GM23248 (cell line): ENCODE results near the gene LRRC30. TPM values are rescaled to one million over a fixed set of nuclear protein-coding genes. Genes with fewer than 3 reads are reported as not detected.

Source experiments
- DNase-seq: peaks from one replicate; pipeline ENCODE4 v3.0.0-alpha.2; 2015
- H2AFZ ChIP-seq: fragments of 200-600 bp; sonication (generic); 2 replicates; pipeline ENCODE4 v1.6.1; 2016; ENCODE audit warnings: antibody characterized with exemption
- H3F3A ChIP-seq: fragments of 200-600 bp; sonication (generic); 2 replicates; pipeline ENCODE4 v1.6.1; 2016; ENCODE audit warnings: mild to moderate bottlenecking, antibody characterized with exemption, mixed run types; ENCODE audit not compliant: insufficient read depth
- H3K27ac ChIP-seq: fragments of 200-600 bp; sonication (generic); 2 replicates; pipeline ENCODE4 v1.5.1; 2016; ENCODE audit warnings: mild to moderate bottlenecking
- H3K27me3 ChIP-seq: fragments of 200-600 bp; sonication (generic); replicated peaks from 2 replicates; pipeline ENCODE4 v1.6.1; 2016; ENCODE audit warnings: mild to moderate bottlenecking; ENCODE audit not compliant: insufficient read depth
- H3K36me3 ChIP-seq: fragments of 200-600 bp; sonication (generic); 2 replicates; pipeline ENCODE4 v1.6.1; 2016; ENCODE audit warnings: low read depth, mild to moderate bottlenecking
- H3K4me1 ChIP-seq: fragments of 200-600 bp; sonication (generic); 2 replicates; pipeline ENCODE4 v1.6.1; 2016; ENCODE audit warnings: mild to moderate bottlenecking; ENCODE audit not compliant: insufficient read depth
- H3K4me2 ChIP-seq: fragments of 200-600 bp; sonication (generic); one replicate; pipeline ENCODE4 v1.6.1; 2016; ENCODE audit warnings: mild to moderate bottlenecking; ENCODE audit not compliant: unreplicated experiment
- H3K4me3 ChIP-seq: fragments of 200-600 bp; sonication (generic); 2 replicates; pipeline ENCODE4 v1.5.1; 2016; ENCODE audit warnings: mild to moderate bottlenecking
- H3K79me2 ChIP-seq: fragments of 200-600 bp; sonication (generic); 2 replicates; pipeline ENCODE4 v1.6.1; 2016; ENCODE audit warnings: mild to moderate bottlenecking; ENCODE audit not compliant: insufficient read depth
- H3K9ac ChIP-seq: fragments of 200-600 bp; sonication (generic); 2 replicates; pipeline ENCODE4 v1.6.1; 2016; ENCODE audit warnings: mild to moderate bottlenecking
- H3K9me2 ChIP-seq: fragments of 200-600 bp; sonication (generic); 2 replicates; pipeline ENCODE4 v1.6.1; 2016; ENCODE audit warnings: mixed run types, mild to moderate bottlenecking, moderate library complexity; ENCODE audit not compliant: insufficient read depth
- H3K9me3 ChIP-seq: fragments of 200-600 bp; sonication (generic); one replicate; pipeline ENCODE4 v1.6.1; 2017; ENCODE audit warnings: low read depth
- H4K20me1 ChIP-seq: fragments of 200-600 bp; sonication (generic); 2 replicates; pipeline ENCODE4 v1.6.0; 2016; ENCODE audit not compliant: insufficient read depth
- EZH2 ChIP-seq: fragments of 200-600 bp; sonication (generic); IDR thresholded peaks from 2 replicates; pipeline ENCODE4 v1.6.1; 2018; ENCODE audit warnings: antibody characterized with exemption, mild to moderate bottlenecking; ENCODE audit not compliant: insufficient read depth, poor library complexity, severe bottlenecking
- EZH2phosphoT487 ChIP-seq: fragments of 200-600 bp; sonication (generic); IDR thresholded peaks from 2 replicates; pipeline ENCODE4 v1.6.1; 2018; ENCODE audit warnings: antibody characterized with exemption, moderate library complexity, mild to moderate bottlenecking, low read depth; ENCODE audit not compliant: insufficient read depth
- WGBS, 2 experiments: methylation state at CpG; one replicate each; pipeline ENCODE4 v1.1.6; 2015 to 2017; ENCODE audit warnings: low lambda C conversion rate in 2 of 2, low coverage in 1 of 2; ENCODE audit errors: missing lambda C conversion rate in 2 of 2; 5-methylcytosine and 5-hydroxymethylcytosine counted together
- in situ Hi-C: fragments of 300-500 bp; cut with MboI; formaldehyde crosslinking; loops from 2 replicates; pipeline ENCODE4 v1.15.0; 2020
- polyA plus RNA-seq: library from polyadenylated mRNA; unstranded; fragments of >200 nt; fragmentation: Nextera tagmentation; extraction: Ambion mirVana; gene quantifications from 2 replicates; pipeline ENCODE4 v1.2.1, GENCODE V29; 2016
- total RNA-seq: library from RNA; depleted of rRNA; stranded (reverse); fragments of >200 nt; shearing (Covaris generic); gene quantifications from 2 replicates; pipeline ENCODE4 v1.2.3, GENCODE V29; 2014

The LRRC30 gene
- total and polyA plus RNA-seq, 2 experiments from 2014 or later: not detected

- DNase-seq: no peak
- Histone ChIP-seq H3K4me1 (no peaks in the 10 kb centered on the region), H3K27me3 (no peaks in the 10 kb centered on the region; the same call in 1 of the 2 replicates), H3K27ac (no peak overlapping the region), H3K4me2 (no peak overlapping the region), H3K9me2 (no peaks in the 10 kb centered on the region), H3K79me2 (no peaks in the 10 kb centered on the region), H3K36me3 (no peaks in the 10 kb centered on the region), H3K9me3 (no peaks in the 10 kb centered on the region), H3F3A (no peaks in the 10 kb centered on the region), H3K4me3 (no peak overlapping the region), H2AFZ (no peak overlapping the region), H3K9ac (no peak overlapping the region), H4K20me1 (no peaks in the 10 kb centered on the region)
- TF ChIP-seq EZH2phosphoT487 (no peak), EZH2 (no peak)
- 58 to 61% methylated on average over 5 of the region's 5 CpGs for WGBS, 2 experiments
- in situ Hi-C loops: loop anchor here (25.0 kb wide), 1 partner anchor 633 kb away; no protein-coding TSS in a partner anchor
These were observed 35.6 kb upstream of the LRRC30 start for GRCh38 chr18:7195266-7195665.

GRCh38 chr18:7196421-7196820 lies 34.5 kb upstream of the LRRC30 start:
- H3K9ac ChIP-seq: no peak overlapping the region
- TF ChIP-seq EZH2phosphoT487 (no peak), EZH2 (no peak)
- 87 to 90% methylated on average over 3 of the region's 3 CpGs for WGBS, 2 experiments
- H3K4me3 ChIP-seq: no peak overlapping the region
- H3K4me2 ChIP-seq: no peak overlapping the region
- no peaks in the 10 kb centered on the region for H3K79me2 ChIP-seq
- H3K36me3 ChIP-seq: no peaks in the 10 kb centered on the region
- H3F3A ChIP-seq: no peaks in the 10 kb centered on the region
- in situ Hi-C loops: loop anchor here (25.0 kb wide), 1 partner anchor 634 kb away; no protein-coding TSS in a partner anchor
- no peak overlapping the region for H2AFZ ChIP-seq
- no peak overlapping the region for H3K27ac ChIP-seq
- no peak for DNase-seq
- no peaks in the 10 kb centered on the region; the same call in 1 of the 2 replicates for H3K27me3 ChIP-seq
- H3K4me1 ChIP-seq: no peaks in the 10 kb centered on the region
- H4K20me1 ChIP-seq: no peaks in the 10 kb centered on the region
- no peaks in the 10 kb centered on the region for H3K9me3 ChIP-seq
- no peaks in the 10 kb centered on the region for H3K9me2 ChIP-seq

- H3K27me3 ChIP-seq: no peaks in the 10 kb centered on the region; the same call in 1 of the 2 replicates
- H3K4me1 ChIP-seq: no peaks in the 10 kb centered on the region
- no peak overlapping the region for H3K4me3 ChIP-seq
- H3K27ac ChIP-seq: no peak overlapping the region
- no peaks in the 10 kb centered on the region for H3K36me3 ChIP-seq
- H3K9me2 ChIP-seq: no peaks in the 10 kb centered on the region
- TF ChIP-seq EZH2phosphoT487 (no peak), EZH2 (no peak)
- 83 to 84% methylated on average over 2 of the region's 2 CpGs for WGBS, 2 experiments
- no peak overlapping the region for H3K4me2 ChIP-seq
- no peaks in the 10 kb centered on the region for H3K79me2 ChIP-seq
- in situ Hi-C loops: loop anchor here (25.0 kb wide), 1 partner anchor 636 kb away; no protein-coding TSS in a partner anchor
- H2AFZ ChIP-seq: no peak overlapping the region
- H3K9ac ChIP-seq: no peak overlapping the region
- H3K9me3 ChIP-seq: no peaks in the 10 kb centered on the region
- DNase-seq: no peak
- no peaks in the 10 kb centered on the region for H3F3A ChIP-seq
- H4K20me1 ChIP-seq: no peaks in the 10 kb centered on the region
These were observed 33.0 kb upstream of the LRRC30 start for GRCh38 chr18:7197854-7198253.

GRCh38 chr18:7198326-7198725 lies 32.6 kb upstream of the LRRC30 start:
- 50 to 55% methylated on average over 3 of the region's 3 CpGs for WGBS, 2 experiments

More at GRCh38 chr18:7198326-7198725, 32.6 kb upstream of the LRRC30 start:
- no peak for TF ChIP-seq EZH2phosphoT487
- TF ChIP-seq EZH2: no peak
- no peak overlapping the region for H3K4me3 ChIP-seq
- H3K9ac ChIP-seq: no peak overlapping the region
- no peak for DNase-seq
- H3K27ac ChIP-seq: no peak overlapping the region
- no peak overlapping the region for H2AFZ ChIP-seq
- no peaks in the 10 kb centered on the region for H3F3A ChIP-seq
- in situ Hi-C loops: loop anchor here (25.0 kb wide), 1 partner anchor 636 kb away; no protein-coding TSS in a partner anchor
- H3K79me2 ChIP-seq: no peaks in the 10 kb centered on the region
- H3K4me2 ChIP-seq: no peak overlapping the region
- H4K20me1 ChIP-seq: no peaks in the 10 kb centered on the region
- no peaks in the 10 kb centered on the region for H3K4me1 ChIP-seq
- H3K36me3 ChIP-seq: no peaks in the 10 kb centered on the region
- H3K27me3 ChIP-seq: no peaks in the 10 kb centered on the region; the same call in 1 of the 2 replicates
- no peaks in the 10 kb centered on the region for H3K9me3 ChIP-seq
- H3K9me2 ChIP-seq: no peaks in the 10 kb centered on the region
